Measurements from ENCODE around the gene FOXP1. TPM values are rescaled to one million over a fixed set of nuclear protein-coding genes. Genes with fewer than 3 reads are reported as not detected.

FOXP1 gene
- total and polyA plus RNA-seq, 3 experiments from 2014 or later = 142 to 185 (median 147) TPM

DNA sequence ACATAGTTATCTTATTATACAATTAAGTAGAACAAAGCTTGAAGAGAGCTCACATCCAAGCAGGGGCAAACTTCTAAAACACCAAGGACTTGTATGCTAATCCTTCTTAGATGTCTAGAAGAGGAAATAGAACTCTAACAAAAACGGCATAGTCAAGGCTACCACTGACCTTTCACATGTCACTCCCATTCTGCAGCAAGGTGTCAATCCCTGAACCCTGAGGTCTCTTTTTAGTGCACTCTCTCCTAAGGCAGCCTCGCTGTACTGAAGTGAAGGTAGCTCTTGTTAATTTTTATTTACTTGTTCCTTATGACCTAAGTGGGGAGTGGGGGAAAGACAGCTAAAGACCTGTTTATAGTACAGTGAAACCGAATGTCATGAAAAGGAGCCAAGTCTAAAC lies 506.5 kb downstream of the FOXP1 start:
- POLR2A ChIA-PET = no interaction called here
- H3K27ac ChIP-seq (ENCODE audit: low read depth, low read length) = no peak overlapping the region

DNA sequence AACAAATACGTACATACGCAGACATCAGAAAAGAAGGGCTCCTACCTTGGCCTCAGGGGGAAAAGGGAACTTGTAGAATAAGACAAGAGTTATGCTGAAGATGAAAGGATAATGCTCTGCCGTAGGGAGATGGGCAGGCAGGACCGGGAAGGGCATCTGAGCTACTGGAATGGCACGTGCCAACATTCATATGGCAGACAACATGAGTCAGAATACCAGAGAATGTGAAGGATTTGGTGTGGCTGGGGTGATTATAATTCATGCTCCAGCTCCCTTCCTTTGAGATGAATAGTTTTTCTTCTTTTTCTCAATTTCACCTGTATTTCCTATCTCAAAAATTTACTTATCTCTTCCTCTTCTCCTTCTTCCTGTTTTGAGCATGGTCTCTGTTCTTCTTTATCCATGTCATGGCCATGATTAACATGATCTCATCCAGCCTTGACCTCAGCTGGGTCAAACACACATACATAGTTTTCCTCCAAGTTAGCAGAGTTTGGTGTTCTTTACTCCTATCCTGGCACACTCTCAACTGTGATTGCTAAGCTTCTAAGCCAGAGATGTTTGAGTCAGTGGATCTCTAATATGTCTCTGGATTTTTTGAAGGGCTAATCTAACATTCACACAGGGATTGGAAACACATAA lies 507.0 kb downstream of the FOXP1 start:
- CTCF ChIA-PET = interaction anchor here (1.2 to 1.5 kb wide), 2 partner anchors 8 to 9 kb away, joined by 3 read pairs; no protein-coding TSS in a partner anchor
- Histone ChIP-seq H3K9me3 (ENCODE audit: low read length) (no peaks in the 10 kb centered on the region), H3K27ac (ENCODE audit: low read depth, low read length) (no peak overlapping the region), H3K36me3 (ENCODE audit: insufficient read depth, low read length) (no peaks in the 10 kb centered on the region), H3K27me3 (ENCODE audit: insufficient read depth, low read length, poor library complexity, severe bottlenecking) (no peaks in the 10 kb centered on the region), H3K4me3 (ENCODE audit: low read length) (no peak overlapping the region), H3K4me1 (ENCODE audit: insufficient read depth, low read length) (peaks cover 61% of the 10 kb centered on the region)
- Mint-ChIP-seq H3K9me3 (no peaks in the 10 kb centered on the region), H3K27ac (peak overlapping the region in 7 of 8 donors; percentile 12 to 83 (median 61)), H3K4me1 (peaks cover 68 to 91% (median 85%) of the 10 kb centered on the region in 3 donors), H3K27me3 (no peaks in the 10 kb centered on the region), H3K36me3 (peaks cover 0 to 24% (median 11%) of the 10 kb centered on the region in 3 donors), H3K4me3 (no peak overlapping the region)
- no peak for DNase-seq
- POLR2A ChIA-PET = no interaction called here

More for the DNA sequence above, 506.5 kb downstream of the FOXP1 start:
- Mint-ChIP-seq H3K27ac (peak overlapping the region; percentile 12 to 94 (median 66)), H3K27me3 (no peaks in the 10 kb centered on the region), H3K4me1 (peaks cover 70 to 91% (median 87%) of the 10 kb centered on the region in 3 donors), H3K36me3 (peaks cover 0 to 25% (median 11%) of the 10 kb centered on the region in 3 donors), H3K4me3 (no peak overlapping the region), H3K9me3 (no peaks in the 10 kb centered on the region)
- H3K27me3 ChIP-seq (ENCODE audit: insufficient read depth, low read length, poor library complexity, severe bottlenecking) = no peaks in the 10 kb centered on the region
- CTCF ChIA-PET = interaction anchor here (1.2 to 1.5 kb wide), 2 partner anchors 8 to 9 kb away, joined by 3 read pairs; no protein-coding TSS in a partner anchor
- no peak overlapping the region for H3K4me3 ChIP-seq (ENCODE audit: low read length)
- H3K36me3 ChIP-seq (ENCODE audit: insufficient read depth, low read length) = no peaks in the 10 kb centered on the region
- DNase-seq = no peak
- no peaks in the 10 kb centered on the region for H3K9me3 ChIP-seq (ENCODE audit: low read length)
- H3K4me1 ChIP-seq (ENCODE audit: insufficient read depth, low read length) = peaks cover 61% of the 10 kb centered on the region

DNA sequence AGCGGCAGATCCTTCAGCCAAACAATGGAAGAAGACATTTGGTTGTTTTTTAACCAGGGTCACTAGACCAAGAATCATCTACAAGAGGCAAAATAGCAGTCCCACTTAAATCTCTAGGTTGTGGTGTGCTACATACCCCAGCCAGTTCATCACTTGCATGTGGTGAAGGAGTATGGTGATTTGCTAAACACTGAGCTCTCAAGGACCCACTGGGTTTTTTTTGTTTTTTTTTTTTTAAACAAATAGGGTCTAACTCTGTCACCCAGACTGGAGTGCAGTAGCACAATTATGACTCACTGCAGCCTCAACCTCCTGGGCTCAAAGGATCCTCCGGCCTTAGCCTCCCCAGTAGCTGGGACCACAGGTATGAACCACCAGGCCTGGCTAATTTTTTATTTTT lies 508.0 kb downstream of the FOXP1 start:
- H3K36me3 Mint-ChIP-seq = peaks cover 0 to 24% (median 11%) of the 10 kb centered on the region in 3 donors
- ChIA-PET CTCF (no interaction called here), POLR2A (interaction anchor here (0.6 kb wide), 1 partner anchor 31 kb away, joined by 3 read pairs; no protein-coding TSS in a partner anchor)
- H3K4me3 ChIP-seq (ENCODE audit: low read length) = no peak overlapping the region
- H3K27ac ChIP-seq (ENCODE audit: low read depth, low read length) = no peak overlapping the region
- H3K4me1 Mint-ChIP-seq = peaks cover 66 to 91% (median 85%) of the 10 kb centered on the region in 3 donors
- peaks cover 59% of the 10 kb centered on the region for H3K4me1 ChIP-seq (ENCODE audit: insufficient read depth, low read length)
- H3K4me3 Mint-ChIP-seq = no peak overlapping the region
- no peaks in the 10 kb centered on the region for H3K27me3 Mint-ChIP-seq
- peak overlapping the region in 6 of 8 donors; percentile 9 to 84 (median 58) for H3K27ac Mint-ChIP-seq
- no peaks in the 10 kb centered on the region for H3K9me3 Mint-ChIP-seq
- no peaks in the 10 kb centered on the region for H3K36me3 ChIP-seq (ENCODE audit: insufficient read depth, low read length)
- no peaks in the 10 kb centered on the region for H3K27me3 ChIP-seq (ENCODE audit: insufficient read depth, low read length, poor library complexity, severe bottlenecking)
- no peaks in the 10 kb centered on the region for H3K9me3 ChIP-seq (ENCODE audit: low read length)
- no peak for DNase-seq

DNA sequence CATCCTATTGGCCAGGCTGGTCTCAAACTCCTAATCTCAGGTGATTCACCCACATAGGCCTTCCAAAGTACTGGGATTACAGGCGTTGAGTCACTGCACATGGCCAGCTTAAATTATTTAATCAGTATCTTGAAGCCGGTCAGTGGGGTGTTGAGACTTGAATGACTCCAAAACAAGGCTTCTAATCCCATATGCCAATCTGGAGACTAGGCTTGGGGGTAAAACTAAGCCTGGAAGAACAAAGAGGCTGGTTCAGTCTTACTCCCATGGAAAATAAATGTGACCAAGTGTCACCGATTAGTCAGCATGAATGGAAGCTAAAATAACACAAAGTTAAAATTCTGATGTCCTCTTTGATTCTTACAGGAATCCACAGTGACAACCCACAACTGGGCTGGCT lies 509.1 kb downstream of the FOXP1 start:
- Histone ChIP-seq H3K27ac (ENCODE audit: low read depth, low read length) (no peak overlapping the region), H3K4me1 (ENCODE audit: insufficient read depth, low read length) (peaks cover 59% of the 10 kb centered on the region), H3K36me3 (ENCODE audit: insufficient read depth, low read length) (no peaks in the 10 kb centered on the region), H3K27me3 (ENCODE audit: insufficient read depth, low read length, poor library complexity, severe bottlenecking) (no peaks in the 10 kb centered on the region), H3K4me3 (ENCODE audit: low read length) (no peak overlapping the region), H3K9me3 (ENCODE audit: low read length) (no peaks in the 10 kb centered on the region)
- ChIA-PET POLR2A (no interaction called here), CTCF (interaction anchor here (0.9 to 1.0 kb wide), 2 partner anchors 13 to 14 kb away, joined by 3 read pairs; no protein-coding TSS in a partner anchor)
- Mint-ChIP-seq H3K4me1 (peaks cover 64 to 91% (median 85%) of the 10 kb centered on the region in 3 donors), H3K27ac (peak overlapping the region in 3 of 8 donors; percentile 25 to 78 (median 33)), H3K4me3 (no peak overlapping the region), H3K9me3 (no peaks in the 10 kb centered on the region), H3K36me3 (peaks cover 0 to 23% (median 13%) of the 10 kb centered on the region in 3 donors), H3K27me3 (no peaks in the 10 kb centered on the region)
- DNase-seq = no peak

DNA sequence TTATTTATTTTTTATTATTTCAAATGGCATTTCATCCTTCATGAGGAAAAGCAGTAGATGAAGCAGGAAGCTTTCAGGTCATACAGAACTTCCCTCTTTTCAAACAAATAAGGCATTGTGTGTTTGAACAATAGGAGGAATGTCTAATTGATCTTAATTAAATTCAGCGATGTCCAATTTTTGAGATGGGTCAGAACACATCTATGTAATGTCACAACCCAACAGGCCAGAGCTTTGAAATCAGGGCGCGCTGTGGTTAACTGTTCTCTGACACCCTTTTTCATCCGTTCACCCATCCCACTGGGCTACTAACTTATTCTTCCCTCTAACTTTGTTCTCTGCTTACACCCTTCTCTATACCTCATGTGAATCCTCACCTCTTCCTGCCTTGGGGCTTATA lies 510.5 kb downstream of the FOXP1 start:
- Histone ChIP-seq H3K36me3 (ENCODE audit: insufficient read depth, low read length) (no peaks in the 10 kb centered on the region), H3K27ac (ENCODE audit: low read depth, low read length) (no peak overlapping the region), H3K27me3 (ENCODE audit: insufficient read depth, low read length, poor library complexity, severe bottlenecking) (no peaks in the 10 kb centered on the region), H3K9me3 (ENCODE audit: low read length) (no peaks in the 10 kb centered on the region), H3K4me3 (ENCODE audit: low read length) (no peak overlapping the region), H3K4me1 (ENCODE audit: insufficient read depth, low read length) (peaks cover 59% of the 10 kb centered on the region)
- H3K9me3 Mint-ChIP-seq = no peaks in the 10 kb centered on the region
- peaks cover 0 to 22% (median 13%) of the 10 kb centered on the region in 3 donors for H3K36me3 Mint-ChIP-seq
- DNase-seq = no peak
- H3K4me1 Mint-ChIP-seq = peaks cover 63 to 91% (median 85%) of the 10 kb centered on the region in 3 donors
- H3K27ac Mint-ChIP-seq = peak overlapping the region in 7 of 8 donors; percentile 5 to 85 (median 55)
- POLR2A ChIA-PET = no interaction called here
- H3K4me3 Mint-ChIP-seq = no peak overlapping the region
- no peaks in the 10 kb centered on the region for H3K27me3 Mint-ChIP-seq
- CTCF ChIA-PET = no interaction called here

DNA sequence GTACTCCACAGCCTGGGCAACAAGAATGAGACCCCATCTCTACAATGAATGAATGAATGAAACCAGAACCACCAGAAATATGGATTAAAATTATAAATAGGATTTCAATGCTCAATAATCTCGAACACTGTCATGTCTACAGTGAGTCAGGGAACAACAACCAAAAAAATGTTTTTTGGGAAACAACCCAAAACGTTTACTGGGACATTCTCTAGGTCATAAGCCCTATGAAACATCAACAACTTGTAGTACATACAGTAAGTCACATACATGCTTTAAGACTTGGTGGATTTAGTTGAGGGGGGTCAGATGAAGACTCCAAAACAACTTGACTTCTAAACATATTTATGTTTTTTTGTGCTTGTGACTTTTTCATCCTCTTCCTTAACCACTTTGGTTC lies 511.2 kb downstream of the FOXP1 start:
- Mint-ChIP-seq H3K4me1 (peaks cover 61 to 91% (median 85%) of the 10 kb centered on the region in 3 donors), H3K9me3 (no peaks in the 10 kb centered on the region), H3K27ac (peak overlapping the region in 5 of 8 donors; percentile 19 to 68 (median 52)), H3K4me3 (no peak overlapping the region), H3K36me3 (peaks cover 0 to 21% (median 13%) of the 10 kb centered on the region in 3 donors), H3K27me3 (no peaks in the 10 kb centered on the region)
- ChIA-PET POLR2A (no interaction called here), CTCF (no interaction called here)
- no peak overlapping the region for H3K4me3 ChIP-seq (ENCODE audit: low read length)
- H3K4me1 ChIP-seq (ENCODE audit: insufficient read depth, low read length) = peaks cover 58% of the 10 kb centered on the region
- no peak for DNase-seq
- H3K36me3 ChIP-seq (ENCODE audit: insufficient read depth, low read length) = no peaks in the 10 kb centered on the region
- H3K27me3 ChIP-seq (ENCODE audit: insufficient read depth, low read length, poor library complexity, severe bottlenecking) = no peaks in the 10 kb centered on the region
- no peaks in the 10 kb centered on the region for H3K9me3 ChIP-seq (ENCODE audit: low read length)
- no peak overlapping the region for H3K27ac ChIP-seq (ENCODE audit: low read depth, low read length)

DNA sequence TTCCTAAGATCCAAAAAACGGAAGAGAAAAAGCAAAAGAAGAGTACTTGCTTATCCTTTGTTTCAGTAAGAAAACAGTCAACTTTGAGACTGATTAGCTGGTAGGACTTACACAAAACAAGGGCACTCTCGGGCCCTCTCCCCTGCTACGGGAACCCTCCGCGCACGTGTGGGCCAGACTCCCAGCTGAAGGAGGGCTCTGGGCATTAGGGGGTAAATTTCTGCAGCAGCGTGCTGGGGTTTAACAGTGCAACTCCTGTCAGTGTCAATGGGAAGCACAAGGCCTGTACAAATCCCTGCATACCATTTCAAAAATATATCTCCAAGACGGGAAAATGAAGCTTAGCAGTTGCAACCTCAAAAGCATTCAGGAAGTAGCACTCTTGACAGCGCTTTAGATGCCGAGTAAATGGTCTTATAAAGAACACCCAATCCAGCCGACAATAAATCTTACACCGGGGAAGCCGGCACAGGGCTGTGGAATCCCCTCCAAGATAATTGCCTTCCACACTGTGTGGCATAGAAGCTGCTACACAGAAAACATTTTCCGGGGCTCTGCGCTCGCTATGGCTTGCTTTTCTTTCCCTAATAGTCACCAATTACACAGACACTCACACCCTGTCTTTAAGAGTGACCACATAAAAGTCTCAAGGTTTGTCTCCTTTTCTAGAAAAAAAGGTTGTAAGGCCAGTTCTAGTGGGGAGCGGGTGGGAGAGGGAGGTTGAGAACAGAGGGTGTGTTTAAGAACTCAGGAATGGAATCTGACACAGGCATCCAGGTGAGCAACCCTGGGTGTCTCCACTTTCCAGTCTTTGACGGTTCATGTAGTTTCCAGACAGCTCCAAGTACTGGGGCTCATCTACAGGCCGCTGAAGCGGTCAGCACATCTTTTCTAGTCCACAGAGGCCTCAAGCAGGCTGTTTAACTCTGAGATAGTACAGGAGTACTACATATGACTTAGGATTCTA lies 512.7 kb downstream of the FOXP1 start:
- peaks cover 64 to 91% (median 85%) of the 10 kb centered on the region in 3 donors for H3K4me1 Mint-ChIP-seq
- no peaks in the 10 kb centered on the region for H3K9me3 ChIP-seq (ENCODE audit: low read length)
- H3K4me3 Mint-ChIP-seq = no peak overlapping the region
- H3K36me3 ChIP-seq (ENCODE audit: insufficient read depth, low read length) = no peaks in the 10 kb centered on the region
- H3K36me3 Mint-ChIP-seq = peaks cover 0 to 14% (median 10%) of the 10 kb centered on the region in 3 donors
- no peaks in the 10 kb centered on the region for H3K27me3 ChIP-seq (ENCODE audit: insufficient read depth, low read length, poor library complexity, severe bottlenecking)
- H3K27ac ChIP-seq (ENCODE audit: low read depth, low read length) = no peak overlapping the region
- H3K27me3 Mint-ChIP-seq = no peaks in the 10 kb centered on the region
- no peak for DNase-seq
- peak overlapping the region in 6 of 8 donors; percentile 1 to 81 (median 60) for H3K27ac Mint-ChIP-seq
- ChIA-PET CTCF (interaction anchor here (0.8 to 3.0 kb wide), 6 partner anchors 9 to 105 kb away, joined by 3 to 15 read pairs (median 5); no protein-coding TSS in a partner anchor), POLR2A (interaction anchor here (1.1 kb wide), 1 partner anchor 16 kb away, joined by 4 read pairs; no protein-coding TSS in a partner anchor)
- H3K9me3 Mint-ChIP-seq = no peaks in the 10 kb centered on the region
- no peak overlapping the region for H3K4me3 ChIP-seq (ENCODE audit: low read length)
- peaks cover 62% of the 10 kb centered on the region for H3K4me1 ChIP-seq (ENCODE audit: insufficient read depth, low read length)

Data from CD8-positive, alpha-beta memory T cell (primary cell).